Endodermal cell (in vitro differentiated cells): ENCODE results near the gene HNRNPAB. TPM values are rescaled to one million over a fixed set of nuclear protein-coding genes. Genes with fewer than 3 reads are reported as not detected.

Experiments used
- DNase-seq: peaks from one replicate; pipeline ENCODE4 v3.0.0-alpha.2; 2017
- H3K27ac ChIP-seq: 2 replicates; pipeline ENCODE4 v1.5.1; 2013; ENCODE audit warnings: mild to moderate bottlenecking, low read depth, low read length, moderate library complexity
- H3K27me3 ChIP-seq: 2 replicates; pipeline ENCODE4 v1.6.1; 2013; ENCODE audit warnings: mild to moderate bottlenecking, low read length, moderate library complexity; ENCODE audit not compliant: insufficient read depth, control insufficient read depth, poor library complexity, severe bottlenecking
- H3K36me3 ChIP-seq: 2 replicates; pipeline ENCODE4 v1.7.0; 2013; ENCODE audit warnings: mild to moderate bottlenecking, low read length, moderate library complexity; ENCODE audit not compliant: control insufficient read depth, insufficient read depth
- H3K4me1 ChIP-seq: one replicate; pipeline ENCODE4 v1.7.0; 2013; ENCODE audit warnings: low read length; ENCODE audit not compliant: control insufficient read depth, insufficient read depth
- H3K4me3 ChIP-seq: 2 replicates; pipeline ENCODE4 v1.5.1; 2013; ENCODE audit warnings: mild to moderate bottlenecking, low read length, moderate library complexity
- H3K9ac ChIP-seq: 2 replicates; pipeline ENCODE4 v1.6.1; 2013; ENCODE audit warnings: mild to moderate bottlenecking, low read length, moderate library complexity; ENCODE audit not compliant: poor library complexity, severe bottlenecking; ENCODE audit errors: extremely low read depth
- H3K9me3 ChIP-seq: 2 replicates; pipeline ENCODE4 v1.6.1; 2013; ENCODE audit warnings: mild to moderate bottlenecking, low read length, moderate library complexity; ENCODE audit not compliant: control insufficient read depth
- H3K27ac Mint-ChIP-seq: 2 replicates; pipeline ENCODE4 v1.8.0; 2020; ENCODE audit warnings: mixed read lengths
- H3K27me3 Mint-ChIP-seq: 2 replicates; pipeline ENCODE4 v1.8.0; 2021; ENCODE audit warnings: mild to moderate bottlenecking, mixed read lengths; ENCODE audit not compliant: insufficient read depth
- H3K36me3 Mint-ChIP-seq: 2 replicates; pipeline ENCODE4 v1.8.0; 2020; ENCODE audit warnings: low read depth, mixed read lengths
- H3K4me1 Mint-ChIP-seq: 2 replicates; pipeline ENCODE4 v1.8.0; 2020; ENCODE audit warnings: mixed read lengths
- H3K4me3 Mint-ChIP-seq: 2 replicates; pipeline ENCODE4 v1.8.0; 2020; ENCODE audit warnings: mild to moderate bottlenecking, moderate library complexity, mixed read lengths
- H3K9me3 Mint-ChIP-seq: 2 replicates; pipeline ENCODE4 v1.8.0; 2020; ENCODE audit warnings: mild to moderate bottlenecking, mixed read lengths
- CTCF ChIP-seq: fragments of 200-600 bp; sonication (generic); conservative IDR thresholded peaks from 2 replicates; pipeline ENCODE4 v1.5.0; 2021; ENCODE audit warnings: antibody characterized with exemption, mild to moderate bottlenecking
- WGBS, 2 experiments: methylation state at CpG; one replicate each; pipeline versions ENCODE4 v1.1.5 to v1.1.7; 2013; ENCODE audit warnings: missing lambda C conversion rate in 2 of 2, mixed read lengths in 1 of 2; ENCODE audit not compliant: insufficient coverage in 1 of 2, insufficient read length in 1 of 2; 5-methylcytosine and 5-hydroxymethylcytosine counted together
- total RNA-seq, 2 donors: library from RNA; stranded (reverse); fragmentation: NEBNext Ultra II Directional in 1 of 2; extraction: Animal tissue kit (Norgen Biotek cat#: 25700) in 1 of 2; gene quantifications; 2 replicates in 1 of 2; 3 replicates in 1 of 2; pipeline ENCODE4 v1.2.1, GENCODE V29; 2021

Gene HNRNPAB
- total RNA-seq, 2 donors from 2014 or later = 343 to 353 TPM

- Mint-ChIP-seq H3K27ac (no peak overlapping the region), H3K4me3 (no peak overlapping the region), H3K9me3 (no peaks in the 10 kb centered on the region), H3K36me3 (no peaks in the 10 kb centered on the region), H3K27me3 (peaks cover 40% of the 10 kb centered on the region), H3K4me1 (peaks cover 7% of the 10 kb centered on the region)
- Histone ChIP-seq H3K9me3 (no peaks in the 10 kb centered on the region), H3K4me3 (no peak overlapping the region), H3K9ac (no peak overlapping the region), H3K4me1 (no peaks in the 10 kb centered on the region), H3K27me3 (peaks cover 27% of the 10 kb centered on the region), H3K36me3 (no peaks in the 10 kb centered on the region), H3K27ac (no peak overlapping the region)
- TF ChIP-seq CTCF = no peak
- peak; percentile 36 for DNase-seq
- 76 to 83% methylated on average over 8 to 9 of the region's 9 CpGs for WGBS, 2 experiments
Measured at GRCh38 chr5:178162481-178162880, 41.9 kb upstream of the HNRNPAB start.

- H3K36me3 ChIP-seq = no peaks in the 10 kb centered on the region
- no peak overlapping the region for H3K4me3 ChIP-seq
- peaks cover 7% of the 10 kb centered on the region for H3K4me1 Mint-ChIP-seq
- H3K27ac ChIP-seq = no peak overlapping the region
- no peaks in the 10 kb centered on the region for H3K4me1 ChIP-seq
- H3K27ac Mint-ChIP-seq = no peak overlapping the region
- H3K27me3 ChIP-seq = peaks cover 27% of the 10 kb centered on the region
- DNase-seq = peak; percentile 98
- TF ChIP-seq CTCF = peak; percentile 99
- no peaks in the 10 kb centered on the region for H3K9me3 ChIP-seq
- peaks cover 40% of the 10 kb centered on the region for H3K27me3 Mint-ChIP-seq
- no peaks in the 10 kb centered on the region for H3K9me3 Mint-ChIP-seq
- H3K9ac ChIP-seq = no peak overlapping the region
- no peak overlapping the region for H3K4me3 Mint-ChIP-seq
- no peaks in the 10 kb centered on the region for H3K36me3 Mint-ChIP-seq
- 13 to 15% methylated on average over 23 to 33 of the region's 33 CpGs for WGBS, 2 experiments
Measured at GRCh38 chr5:178163772-178164735, 40.3 kb upstream of the HNRNPAB start.

GRCh38 chr5:178165581-178165980 lies 38.8 kb upstream of the HNRNPAB start:
- no peak overlapping the region for H3K4me3 Mint-ChIP-seq
- H3K27me3 Mint-ChIP-seq = peaks cover 40% of the 10 kb centered on the region
- Histone ChIP-seq H3K4me3 (no peak overlapping the region), H3K4me1 (no peaks in the 10 kb centered on the region), H3K36me3 (no peaks in the 10 kb centered on the region), H3K9ac (no peak overlapping the region), H3K27ac (no peak overlapping the region), H3K27me3 (peaks cover 27% of the 10 kb centered on the region), H3K9me3 (no peaks in the 10 kb centered on the region)
- H3K36me3 Mint-ChIP-seq = no peaks in the 10 kb centered on the region
- H3K4me1 Mint-ChIP-seq = peaks cover 1% of the 10 kb centered on the region
- H3K9me3 Mint-ChIP-seq = no peaks in the 10 kb centered on the region
- TF ChIP-seq CTCF = no peak
- peak; percentile 40 for DNase-seq
- 96 to 99% methylated on average over 23 to 38 of the region's 38 CpGs for WGBS, 2 experiments
- no peak overlapping the region for H3K27ac Mint-ChIP-seq
